ENCODE results near the gene ENDOD1. TPM values are rescaled to one million over a fixed set of nuclear protein-coding genes. Genes with fewer than 3 reads are reported as not detected.

ENDOD1 gene
- total RNA-seq, 1 experiment from 2014 or later: 32.1 TPM

DNA sequence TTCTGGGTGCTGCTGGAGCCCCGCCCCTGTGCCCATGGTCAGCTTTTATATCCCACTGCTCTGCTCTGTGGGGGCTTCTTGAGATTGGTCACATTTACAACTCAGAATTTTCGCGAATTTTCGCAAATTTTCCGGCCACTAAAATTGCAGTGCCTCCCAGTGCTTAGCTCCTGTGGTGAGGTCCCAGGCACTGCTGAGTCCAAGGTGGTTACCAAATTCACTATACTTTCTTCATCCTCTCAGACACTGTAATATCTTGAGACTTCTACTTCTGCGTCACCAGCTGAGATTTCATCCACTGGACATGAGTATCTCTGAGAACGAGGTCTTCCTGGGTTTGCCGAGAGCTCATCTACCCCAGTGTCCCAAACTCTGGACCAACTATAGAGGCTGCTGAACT is 31.7 kb upstream of the ENDOD1 start:
- intact Hi-C loops (cut with micrococcal nuclease): no loop called here
- Histone ChIP-seq H3K36me3 (ENCODE audit: low read depth, low read length) (no peaks in the 10 kb centered on the region), H3K9me2 (replicated peaks; ENCODE audit: low read length) (no peaks in the 10 kb centered on the region), H3K27ac (ENCODE audit: low read length) (no peak overlapping the region), H3K79me2 (ENCODE audit: low read length) (no peaks in the 10 kb centered on the region), H3K4me2 (ENCODE audit: low read length) (no peak overlapping the region), H3K27me3 (ENCODE audit: low read length) (peaks cover 33% of the 10 kb centered on the region; the same call in 1 of the 2 replicates), H4K20me1 (ENCODE audit: low read length) (no peaks in the 10 kb centered on the region), H3K4me3 (ENCODE audit: low read length) (no peak overlapping the region), H3K9me3 (ENCODE audit: low read length) (no peaks in the 10 kb centered on the region), H2AFZ (ENCODE audit: low read length) (no peak overlapping the region), H3K4me1 (ENCODE audit: insufficient read depth, low read length) (no peaks in the 10 kb centered on the region), H3K9ac (ENCODE audit: low read length) (no peak overlapping the region), H3F3A (ENCODE audit: low read length, unreplicated experiment) (no peaks in the 10 kb centered on the region)
- DNase-seq: no peak
- no peak for ATAC-seq
- ChIA-PET CTCF (no interaction called here), POLR2A (ENCODE audit: unreplicated experiment) (no interaction called here)
- BruUV-seq (replicated peaks): no TSS peak
- TF ChIP-seq EZH2 (IDR thresholded peaks at IDR 0.05; ENCODE audit: low read length, unreplicated experiment) (no peak), EZH2phosphoT487 (IDR thresholded peaks at IDR 0.05; ENCODE audit: borderline replicate concordance, low read length) (no peak)
- TF ChIP-seq, protein P1, sequence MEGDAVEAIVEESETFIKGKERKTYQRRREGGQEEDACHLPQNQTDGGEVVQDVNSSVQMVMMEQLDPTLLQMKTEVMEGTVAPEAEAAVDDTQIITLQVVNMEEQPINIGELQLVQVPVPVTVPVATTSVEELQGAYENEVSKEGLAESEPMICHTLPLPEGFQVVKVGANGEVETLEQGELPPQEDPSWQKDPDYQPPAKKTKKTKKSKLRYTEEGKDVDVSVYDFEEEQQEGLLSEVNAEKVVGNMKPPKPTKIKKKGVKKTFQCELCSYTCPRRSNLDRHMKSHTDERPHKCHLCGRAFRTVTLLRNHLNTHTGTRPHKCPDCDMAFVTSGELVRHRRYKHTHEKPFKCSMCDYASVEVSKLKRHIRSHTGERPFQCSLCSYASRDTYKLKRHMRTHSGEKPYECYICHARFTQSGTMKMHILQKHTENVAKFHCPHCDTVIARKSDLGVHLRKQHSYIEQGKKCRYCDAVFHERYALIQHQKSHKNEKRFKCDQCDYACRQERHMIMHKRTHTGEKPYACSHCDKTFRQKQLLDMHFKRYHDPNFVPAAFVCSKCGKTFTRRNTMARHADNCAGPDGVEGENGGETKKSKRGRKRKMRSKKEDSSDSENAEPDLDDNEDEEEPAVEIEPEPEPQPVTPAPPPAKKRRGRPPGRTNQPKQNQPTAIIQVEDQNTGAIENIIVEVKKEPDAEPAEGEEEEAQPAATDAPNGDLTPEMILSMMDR (conservative IDR thresholded peaks at IDR 0.05; ENCODE audit: low read depth, low read length): no peak

DNA sequence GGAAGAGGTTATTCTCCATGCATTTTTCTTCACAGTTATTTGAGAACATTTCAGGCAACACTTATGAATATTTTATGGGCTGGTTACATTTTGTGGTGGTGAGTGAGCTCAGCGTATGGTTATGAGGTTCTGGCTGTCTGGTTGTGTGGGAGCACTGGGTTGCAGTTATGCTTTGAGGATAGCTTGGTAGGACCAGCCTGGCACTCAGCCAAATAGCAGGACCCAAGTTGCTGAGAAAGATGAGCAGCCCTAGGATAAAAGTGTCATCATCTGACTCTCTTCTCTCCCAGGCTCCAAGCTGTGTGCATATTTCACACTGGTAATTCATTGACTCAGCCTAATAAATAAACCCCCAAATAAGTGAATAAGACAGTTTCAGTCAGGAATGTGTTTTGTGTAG is 31.0 kb upstream of the ENDOD1 start:
- TF ChIP-seq, protein P1 (conservative IDR thresholded peaks at IDR 0.05; ENCODE audit: low read depth, low read length): no peak
- H3K9me3 ChIP-seq (ENCODE audit: low read length): no peaks in the 10 kb centered on the region
- H3K4me1 ChIP-seq (ENCODE audit: insufficient read depth, low read length): no peaks in the 10 kb centered on the region
- intact Hi-C loops (cut with micrococcal nuclease): no loop called here
- H3K36me3 ChIP-seq (ENCODE audit: low read depth, low read length): no peaks in the 10 kb centered on the region
- H3K4me3 ChIP-seq (ENCODE audit: low read length): no peak overlapping the region
- no peak overlapping the region for H3K4me2 ChIP-seq (ENCODE audit: low read length)
- CTCF ChIA-PET: no interaction called here
- no peak overlapping the region for H2AFZ ChIP-seq (ENCODE audit: low read length)
- H3K9me2 ChIP-seq (replicated peaks; ENCODE audit: low read length): no peaks in the 10 kb centered on the region
- POLR2A ChIA-PET (ENCODE audit: unreplicated experiment): no interaction called here
- H3K27ac ChIP-seq (ENCODE audit: low read length): no peak overlapping the region
- H3F3A ChIP-seq (ENCODE audit: low read length, unreplicated experiment): no peaks in the 10 kb centered on the region
- no peaks in the 10 kb centered on the region for H4K20me1 ChIP-seq (ENCODE audit: low read length)
- peaks cover 32% of the 10 kb centered on the region; the same call in 1 of the 2 replicates for H3K27me3 ChIP-seq (ENCODE audit: low read length)
- ATAC-seq: no peak
- H3K79me2 ChIP-seq (ENCODE audit: low read length): no peaks in the 10 kb centered on the region
- no TSS peak for BruUV-seq (replicated peaks)
- DNase-seq: no peak
- H3K9ac ChIP-seq (ENCODE audit: low read length): no peak overlapping the region

DNA sequence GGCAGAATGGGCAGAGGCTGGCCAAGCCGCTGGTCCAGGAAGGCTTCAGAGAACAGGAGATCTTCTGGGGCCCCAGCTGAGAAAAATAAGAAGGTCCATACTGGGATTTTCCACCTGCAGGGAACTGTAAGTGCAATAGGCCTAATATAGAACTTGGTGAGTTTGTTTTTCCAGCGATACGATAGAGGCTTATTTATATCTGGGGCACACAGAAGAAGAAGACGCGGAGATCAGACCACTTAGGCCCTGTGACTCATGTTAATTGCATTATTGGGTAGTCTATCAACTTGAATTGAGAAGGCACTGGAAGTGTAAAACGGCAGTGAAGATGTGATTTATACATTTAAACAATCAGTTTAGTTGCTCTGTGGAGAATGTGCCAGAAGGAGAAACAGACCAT is 30.6 kb upstream of the ENDOD1 start:
- peaks cover 28% of the 10 kb centered on the region; the same call in 1 of the 2 replicates for H3K27me3 ChIP-seq (ENCODE audit: low read length)
- no peaks in the 10 kb centered on the region for H3K79me2 ChIP-seq (ENCODE audit: low read length)
- no peaks in the 10 kb centered on the region for H4K20me1 ChIP-seq (ENCODE audit: low read length)
- POLR2A ChIA-PET (ENCODE audit: unreplicated experiment): no interaction called here
- TF ChIP-seq, protein P1 (conservative IDR thresholded peaks at IDR 0.05; ENCODE audit: low read depth, low read length): no peak
- TF ChIP-seq EZH2 (IDR thresholded peaks at IDR 0.05; ENCODE audit: low read length, unreplicated experiment): no peak
- TF ChIP-seq EZH2phosphoT487 (IDR thresholded peaks at IDR 0.05; ENCODE audit: borderline replicate concordance, low read length): no peak
- no peaks in the 10 kb centered on the region for H3K9me3 ChIP-seq (ENCODE audit: low read length)
- no peaks in the 10 kb centered on the region for H3K4me1 ChIP-seq (ENCODE audit: insufficient read depth, low read length)
- intact Hi-C loops (cut with micrococcal nuclease): no loop called here
- no peak overlapping the region for H3K4me3 ChIP-seq (ENCODE audit: low read length)
- no peaks in the 10 kb centered on the region for H3F3A ChIP-seq (ENCODE audit: low read length, unreplicated experiment)
- H3K36me3 ChIP-seq (ENCODE audit: low read depth, low read length): no peaks in the 10 kb centered on the region
- H3K9me2 ChIP-seq (replicated peaks; ENCODE audit: low read length): no peaks in the 10 kb centered on the region
- H3K4me2 ChIP-seq (ENCODE audit: low read length): no peak overlapping the region
- no TSS peak for BruUV-seq (replicated peaks)
- ATAC-seq: no peak
- no peak for DNase-seq
- H3K9ac ChIP-seq (ENCODE audit: low read length): no peak overlapping the region
- H3K27ac ChIP-seq (ENCODE audit: low read length): no peak overlapping the region
- no peak overlapping the region for H2AFZ ChIP-seq (ENCODE audit: low read length)
- CTCF ChIA-PET: no interaction called here
